HG02763 (cell line): ENCODE measurements around the gene LAIR1.
"Not testable (repeated sequence)": the region's sequence is repeated elsewhere in the genome, so short reads cannot be mapped to it uniquely, and the experiment has no call there.

Experiments
- ATAC-seq: cut with Tn5 transposase; IDR thresholded peaks from one replicate; pipeline ENCODE4 v1.9.1; 2021; ENCODE audit warnings: mild to moderate bottlenecking, moderate library complexity; ENCODE audit not compliant: unreplicated experiment

LAIR1 gene, protein sequence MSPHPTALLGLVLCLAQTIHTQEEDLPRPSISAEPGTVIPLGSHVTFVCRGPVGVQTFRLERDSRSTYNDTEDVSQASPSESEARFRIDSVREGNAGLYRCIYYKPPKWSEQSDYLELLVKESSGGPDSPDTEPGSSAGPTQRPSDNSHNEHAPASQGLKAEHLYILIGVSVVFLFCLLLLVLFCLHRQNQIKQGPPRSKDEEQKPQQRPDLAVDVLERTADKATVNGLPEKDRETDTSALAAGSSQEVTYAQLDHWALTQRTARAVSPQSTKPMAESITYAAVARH

DNA sequence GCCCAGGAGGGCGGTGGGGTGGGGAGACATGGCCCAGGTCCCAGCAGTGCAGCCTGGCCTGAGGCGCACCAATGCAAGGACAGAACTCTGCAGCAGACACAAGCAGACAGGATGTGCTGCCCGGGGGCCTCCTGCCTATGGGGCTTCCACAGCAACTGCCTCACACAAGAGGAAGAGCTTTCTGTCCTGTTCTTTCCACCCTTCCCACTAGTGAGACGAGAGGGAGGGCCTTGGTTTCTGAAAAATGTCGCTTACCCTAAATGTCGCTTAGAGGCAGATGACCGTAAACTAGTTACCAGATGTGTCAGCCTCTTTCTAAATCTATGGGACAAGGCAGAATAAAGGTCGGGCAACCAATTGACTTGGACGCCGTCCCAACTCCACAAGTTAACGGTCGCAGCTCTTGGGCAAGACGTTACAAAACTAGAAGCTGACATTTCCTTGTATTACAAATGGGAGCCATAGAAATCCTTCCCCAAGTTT lies at the start of gene LAIR1:
TSS of gene LAIR1 (minus strand) at position 157 of the 483 bp plus-strand sequence. CDS start at position 30, 127 bp downstream.
- ATAC-seq, result no peak

DNA sequence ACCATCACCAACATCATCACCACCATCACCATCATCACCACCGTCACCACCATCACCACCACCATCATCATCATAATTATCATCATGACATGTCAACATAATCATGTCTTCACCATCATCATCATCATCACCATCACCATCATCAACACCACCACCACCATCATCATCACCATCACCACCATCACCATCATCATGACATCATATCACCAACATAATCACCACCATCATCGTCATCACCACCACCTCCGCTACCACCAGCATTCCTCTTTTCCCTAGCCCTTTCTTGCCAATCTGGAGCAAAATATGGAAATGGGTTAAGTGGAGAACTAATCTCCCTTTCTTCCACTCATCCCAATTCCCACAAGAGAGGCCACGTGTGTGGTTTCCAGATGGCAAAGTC lies 49.4 kb upstream of the LAIR1 start:
- no peak for ATAC-seq

DNA sequence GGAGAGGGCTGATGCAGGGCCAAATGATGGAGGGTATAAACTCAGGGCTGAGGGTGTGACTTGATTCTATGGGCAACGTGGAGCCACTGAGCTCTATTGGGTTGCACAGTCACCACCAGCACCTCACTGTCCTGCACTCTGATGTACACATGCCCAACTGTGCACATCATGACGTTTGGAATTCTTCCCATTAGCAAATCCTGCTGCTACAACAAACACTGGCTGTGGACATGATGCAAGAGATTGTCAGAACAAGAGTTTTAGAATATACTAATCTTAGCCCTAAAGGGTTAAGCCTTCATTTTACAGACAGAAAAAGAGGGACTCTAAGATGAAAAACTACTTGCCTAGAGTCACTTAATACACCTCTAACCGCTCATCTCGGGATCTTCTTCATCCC lies 48.1 kb upstream of the LAIR1 start:
- no peak for ATAC-seq

DNA sequence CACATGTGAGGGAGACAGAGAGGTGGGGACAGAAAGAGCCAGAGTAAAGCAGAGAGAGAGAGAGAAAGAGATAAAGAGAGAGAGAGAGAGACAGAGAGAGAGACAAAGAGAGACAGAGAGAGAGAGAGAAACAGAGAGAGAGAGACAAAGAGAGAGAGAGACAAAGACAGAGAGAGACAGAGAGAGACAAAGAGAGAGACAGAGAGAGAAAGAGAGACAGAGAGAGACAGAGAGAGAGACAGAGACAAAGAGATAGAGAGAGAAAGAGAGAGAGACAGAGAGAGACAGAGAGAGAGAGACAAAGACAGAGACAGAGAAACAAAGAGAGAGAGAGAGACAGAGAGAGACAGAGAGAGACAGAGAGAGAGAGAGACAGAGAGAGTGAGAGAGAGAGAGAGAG lies 46.3 kb upstream of the LAIR1 start:
- ATAC-seq, result no peak

DNA sequence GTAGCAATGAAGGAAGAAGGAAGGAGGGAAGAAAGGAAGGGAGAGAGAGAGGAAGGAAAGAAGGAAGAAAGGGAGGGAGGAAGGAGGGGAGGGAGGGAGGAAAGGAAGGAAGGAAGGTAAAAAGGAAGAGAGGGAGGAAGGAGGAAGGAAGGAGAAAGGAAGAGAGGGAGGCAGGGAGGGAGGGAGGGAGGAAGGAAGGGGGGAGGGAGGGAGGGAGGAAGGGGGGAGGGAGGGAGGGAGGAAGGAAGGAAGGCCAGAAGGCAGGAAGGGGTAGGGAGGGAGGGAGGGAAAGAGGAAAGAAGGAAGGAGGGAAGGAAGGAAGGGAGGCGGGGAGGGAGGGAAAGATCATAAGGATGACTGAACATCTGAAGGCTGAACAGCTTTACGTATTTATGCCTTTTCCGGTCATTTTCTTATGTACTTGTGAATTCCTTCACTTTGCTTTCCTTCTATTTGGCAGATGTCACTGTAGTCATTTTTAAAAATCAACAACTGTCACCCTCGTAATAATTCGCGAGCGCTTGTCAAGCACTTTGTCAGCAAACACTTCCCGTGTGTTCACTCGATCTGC lies 43.8 kb upstream of the LAIR1 start:
- ATAC-seq, result no peak

DNA sequence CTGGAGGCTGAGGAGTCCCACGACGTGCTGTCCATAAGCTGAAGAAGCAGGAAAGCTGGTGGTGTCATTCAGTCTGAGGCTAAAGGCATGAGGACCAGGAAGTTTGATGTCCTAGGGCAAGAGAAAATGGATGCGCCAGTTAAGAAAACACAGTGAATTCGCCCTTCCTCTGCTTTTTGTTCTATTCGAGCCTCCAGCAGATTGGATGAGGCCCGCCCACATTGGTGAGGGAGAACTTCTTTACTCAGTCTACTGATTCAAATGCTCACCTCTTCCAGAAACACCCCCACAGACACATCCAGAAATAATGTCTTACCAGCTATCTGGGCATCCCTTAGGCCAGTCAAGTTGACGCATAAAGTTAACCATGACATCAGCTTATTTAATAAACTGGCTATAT lies 43.0 kb upstream of the LAIR1 start:
- no peak for ATAC-seq

DNA sequence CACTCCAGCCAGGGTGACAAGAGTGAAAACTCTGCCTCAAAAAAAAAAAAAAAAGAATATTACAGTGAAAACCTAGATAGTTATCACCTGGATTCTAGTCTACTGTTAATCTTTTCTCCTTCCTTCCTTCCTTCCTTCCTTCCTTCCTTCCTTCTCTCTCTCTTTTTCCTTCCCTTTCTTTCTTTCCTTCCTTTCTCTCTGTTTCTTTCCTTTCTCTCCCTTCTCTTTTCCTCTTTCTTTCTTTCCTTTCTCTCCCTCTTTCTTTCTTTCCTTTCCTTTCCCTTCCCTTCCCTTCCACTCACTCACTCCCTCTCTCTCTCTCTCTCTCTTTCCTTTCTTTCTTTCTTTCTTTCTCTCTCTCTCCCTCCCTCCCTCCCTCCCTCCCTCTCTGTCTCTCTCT lies 40.9 kb upstream of the LAIR1 start:
- no peak for ATAC-seq

DNA sequence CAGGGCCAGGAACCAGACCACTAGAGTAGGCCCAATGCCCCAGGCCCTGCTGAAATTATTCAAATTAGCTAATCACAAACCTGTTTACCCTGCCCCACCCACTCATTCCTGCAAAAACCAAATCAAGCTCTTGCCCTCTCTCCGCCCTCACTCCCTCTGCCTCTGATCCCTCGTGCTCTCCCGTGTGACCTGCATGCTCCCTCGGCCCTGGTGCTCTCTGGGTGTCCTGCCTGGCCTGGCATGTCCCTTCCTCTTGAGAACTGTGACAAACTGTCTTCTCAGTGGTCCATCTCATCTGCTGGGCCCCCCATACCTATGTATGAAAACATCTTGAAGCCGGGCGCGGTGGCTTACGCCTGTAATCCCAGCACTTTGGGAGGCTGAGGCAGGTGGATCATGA lies 38.3 kb upstream of the LAIR1 start:
- no peak for ATAC-seq

DNA sequence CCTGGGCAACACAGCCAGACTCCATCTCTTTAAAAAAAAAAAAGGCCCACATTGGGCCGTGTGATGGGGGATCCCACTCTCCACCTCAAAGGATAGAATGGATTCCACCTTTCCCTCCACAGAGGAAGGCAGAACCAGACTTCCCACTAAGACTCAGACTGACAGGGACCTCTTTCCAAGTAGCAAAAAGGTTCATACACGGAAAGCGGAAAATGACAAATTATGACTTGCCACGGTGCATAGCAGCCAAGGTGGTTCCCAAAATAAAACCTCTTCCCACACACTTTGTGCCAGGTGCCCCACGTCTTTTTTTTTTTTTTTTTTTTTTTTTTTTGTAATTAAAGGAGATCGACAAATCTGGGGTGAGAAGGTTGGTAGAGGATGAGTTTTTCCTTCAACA lies 36.2 kb upstream of the LAIR1 start:
- ATAC-seq, result no peak

DNA sequence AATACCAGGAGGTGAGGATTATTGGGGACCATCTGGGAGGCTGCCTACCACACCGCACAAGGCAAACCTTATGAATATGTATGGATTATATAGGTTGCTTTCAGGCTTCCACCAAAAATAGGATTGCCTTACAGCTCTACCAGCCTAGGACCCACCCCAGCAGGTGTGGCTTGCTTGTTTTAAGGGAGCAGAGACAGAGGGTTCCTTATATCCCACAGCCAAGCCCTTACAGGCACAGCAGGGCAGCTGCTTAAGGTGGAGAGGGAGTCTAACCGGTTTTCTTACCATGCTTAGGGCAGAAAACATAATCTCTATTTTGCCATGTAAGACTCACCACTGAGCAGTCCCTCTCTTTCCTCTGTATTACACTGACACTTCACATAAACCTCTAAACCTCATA lies 34.5 kb upstream of the LAIR1 start:
- no peak for ATAC-seq

DNA sequence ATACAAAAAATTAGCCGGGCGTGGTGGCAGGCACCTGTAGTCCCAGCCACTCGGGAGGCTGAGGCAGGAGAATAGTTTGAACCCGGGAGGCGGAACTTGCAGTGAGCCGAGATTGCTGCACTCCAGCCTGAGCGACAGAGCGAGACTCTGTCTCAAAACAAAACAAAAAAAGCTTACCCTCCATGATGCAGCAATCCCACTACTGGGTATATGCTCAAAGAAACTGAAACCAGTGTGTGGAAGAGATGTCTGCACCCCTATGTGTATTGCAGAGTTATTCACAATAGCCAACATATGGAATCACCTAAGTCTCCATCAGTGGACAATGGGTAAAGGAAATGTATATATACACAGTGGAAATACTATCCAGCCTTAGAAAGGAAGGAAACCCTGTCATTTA lies 31.0 kb upstream of the LAIR1 start:
- ATAC-seq, result no peak

DNA sequence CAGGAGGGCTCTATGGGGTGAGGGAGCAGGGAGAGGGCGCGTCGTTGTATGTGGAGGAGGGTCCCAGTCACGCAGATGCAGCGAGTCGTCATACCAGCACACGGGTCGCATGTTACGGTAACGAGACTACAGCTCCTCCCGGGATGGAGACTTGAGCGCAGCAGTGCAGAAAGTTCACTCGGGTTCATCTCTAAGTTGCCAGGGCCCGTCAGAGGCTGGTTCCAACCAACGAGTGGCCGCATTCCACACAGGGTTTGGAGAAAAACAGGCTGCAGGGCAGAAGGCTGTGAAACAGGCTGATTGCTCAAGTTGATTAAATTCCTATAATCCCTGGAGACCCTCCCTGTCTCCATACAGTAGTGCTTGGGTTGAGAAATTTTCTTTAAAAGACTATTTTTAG lies 28.6 kb upstream of the LAIR1 start:
- ATAC-seq, result no peak

DNA sequence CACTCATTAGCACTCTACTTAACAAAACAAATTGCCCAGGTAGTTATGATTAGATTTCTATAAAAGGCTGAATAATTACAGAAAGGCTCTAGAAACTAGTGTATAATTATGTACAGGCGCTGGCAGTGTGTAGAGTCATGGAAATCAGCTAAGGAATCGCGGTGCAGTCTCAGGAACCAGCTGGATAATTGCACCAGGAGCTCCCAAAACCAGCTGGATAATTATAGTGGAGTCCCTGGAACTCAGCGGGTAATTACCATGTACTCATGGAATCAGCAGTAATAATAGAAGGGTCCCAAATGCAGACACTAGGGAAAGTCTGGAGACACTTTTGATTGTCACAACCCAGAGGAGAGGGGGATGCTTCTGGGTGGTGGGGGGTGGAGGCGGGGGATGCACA lies 27.4 kb upstream of the LAIR1 start:
- ATAC-seq, result no peak

DNA sequence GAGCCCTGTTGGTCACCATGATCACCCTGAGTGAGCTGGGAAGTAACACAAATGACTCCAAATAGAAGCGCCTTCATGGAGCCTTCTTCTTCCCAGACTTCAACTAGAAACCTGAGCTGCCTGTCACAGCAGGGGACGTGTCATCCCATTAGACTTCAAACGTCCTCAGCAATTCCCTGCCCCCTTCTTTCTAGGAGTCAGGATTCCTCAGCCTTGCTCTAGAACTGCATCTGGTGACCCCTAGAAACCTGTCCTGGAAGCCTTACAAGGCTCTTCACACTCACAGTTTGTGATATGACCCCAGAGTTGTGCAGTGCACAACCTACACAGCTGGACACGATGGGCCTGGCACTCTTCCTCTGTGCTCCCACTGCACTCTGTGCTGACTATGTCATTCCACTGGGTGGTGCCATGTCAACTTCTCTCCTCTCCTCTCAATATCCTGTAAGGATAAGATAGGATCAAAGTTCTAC lies 26.9 kb upstream of the LAIR1 start:
- no peak for ATAC-seq

DNA sequence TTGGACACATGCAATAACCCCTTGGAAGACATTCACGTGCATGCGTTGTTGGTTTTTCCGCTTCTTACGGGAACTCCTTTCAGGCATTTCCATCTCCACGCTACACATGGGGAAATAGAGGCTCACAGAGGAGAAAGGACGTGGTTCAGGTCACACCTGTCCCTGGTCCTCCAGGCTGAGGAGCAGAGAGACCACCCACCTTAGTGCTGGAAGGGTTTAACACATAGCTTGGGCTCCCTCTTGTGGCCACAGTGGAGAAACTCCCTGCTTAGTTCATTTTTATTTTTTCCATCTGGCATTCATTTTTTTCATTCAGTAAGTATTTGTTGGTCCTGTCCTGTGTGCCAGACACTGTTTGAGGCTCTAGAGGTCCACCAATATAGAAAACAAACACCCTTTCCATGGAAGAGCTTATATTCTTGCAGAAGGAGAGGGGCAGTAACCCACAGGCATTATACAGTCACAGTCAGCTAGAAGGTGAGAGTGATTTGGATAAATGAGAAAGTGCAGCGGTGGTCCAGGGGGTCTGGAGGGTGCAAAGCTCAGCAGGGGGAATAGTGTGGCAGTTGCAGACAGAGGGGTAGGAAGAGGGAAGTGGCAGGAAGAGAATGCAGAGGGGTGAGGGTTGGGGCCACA lies 26.3 kb upstream of the LAIR1 start:
- no peak for ATAC-seq

DNA sequence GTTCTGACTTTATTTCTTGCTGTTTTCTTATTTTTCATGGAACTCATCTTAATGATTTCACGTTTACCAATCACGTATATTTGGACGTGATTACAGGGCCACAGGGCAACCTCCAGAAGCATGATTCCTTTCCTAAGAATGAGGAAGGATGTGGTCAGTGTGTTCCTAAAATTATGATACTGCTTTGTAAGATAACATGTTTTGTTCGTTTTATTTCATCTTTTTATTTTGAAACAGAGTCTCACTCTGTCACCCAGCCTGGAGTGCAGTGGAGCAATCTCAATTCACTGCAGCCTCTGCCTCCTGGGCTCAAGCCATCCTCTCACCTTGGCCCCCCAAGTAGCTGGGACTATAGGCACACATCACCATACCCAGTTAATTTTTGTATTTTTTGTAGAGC lies 24.8 kb upstream of the LAIR1 start:
- no peak for ATAC-seq

DNA sequence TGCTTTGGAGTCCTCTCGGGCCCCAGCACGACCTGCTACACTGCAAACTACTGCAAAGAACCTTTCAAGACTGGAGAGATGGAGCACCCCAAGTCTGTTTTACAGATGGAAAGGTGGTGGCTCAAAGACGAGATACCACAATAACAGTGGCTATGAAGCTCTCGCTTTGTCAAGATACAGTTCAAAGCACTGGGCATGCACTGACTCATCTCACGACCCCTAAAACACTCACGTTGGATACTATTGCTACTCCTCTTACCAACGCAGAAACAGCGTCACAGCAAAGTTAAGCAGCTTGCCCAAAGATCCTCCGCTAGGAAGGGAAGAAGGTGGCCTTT lies 24.0 kb upstream of the LAIR1 start:
- ATAC-seq, result no peak

DNA sequence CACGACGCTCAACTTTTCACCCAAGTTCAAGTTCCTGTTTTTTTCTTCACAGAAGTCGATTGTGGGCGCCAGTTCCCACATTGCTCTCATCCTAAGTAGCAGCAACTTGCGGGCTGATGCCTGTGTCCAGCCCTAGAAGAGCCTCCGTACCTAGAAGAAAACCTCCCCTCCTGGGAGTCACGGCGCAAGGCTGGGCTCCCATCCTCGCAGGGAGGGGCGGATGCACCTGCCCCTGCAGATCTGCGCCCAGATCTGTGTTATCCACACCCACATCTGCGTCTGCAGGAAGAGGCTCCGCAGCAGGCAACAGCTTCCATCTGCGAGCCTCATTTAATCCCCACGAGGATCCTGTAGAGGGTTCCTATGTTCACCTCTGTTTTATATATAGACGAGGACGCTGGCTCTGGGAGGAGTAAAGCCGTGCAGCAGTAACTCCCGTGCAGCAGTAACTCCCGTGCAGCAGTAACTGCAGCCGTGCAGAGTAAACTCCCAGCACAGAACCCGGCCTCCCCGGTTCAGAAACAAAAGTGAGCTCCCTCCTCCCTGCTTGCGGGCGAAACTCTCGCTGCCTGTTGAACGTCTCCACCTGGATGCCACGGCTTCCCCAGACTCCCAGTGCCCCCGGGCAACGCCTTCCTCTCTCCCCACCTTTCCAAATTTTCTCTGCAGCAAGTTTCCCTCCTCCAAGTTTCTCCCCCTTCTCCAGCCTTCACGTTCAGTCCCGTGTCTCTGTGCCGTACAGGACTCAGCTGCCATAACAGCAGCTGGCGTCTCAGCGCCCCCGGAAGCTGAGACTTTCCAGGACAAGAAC lies 23.5 kb upstream of the LAIR1 start:
- no peak for ATAC-seq

DNA sequence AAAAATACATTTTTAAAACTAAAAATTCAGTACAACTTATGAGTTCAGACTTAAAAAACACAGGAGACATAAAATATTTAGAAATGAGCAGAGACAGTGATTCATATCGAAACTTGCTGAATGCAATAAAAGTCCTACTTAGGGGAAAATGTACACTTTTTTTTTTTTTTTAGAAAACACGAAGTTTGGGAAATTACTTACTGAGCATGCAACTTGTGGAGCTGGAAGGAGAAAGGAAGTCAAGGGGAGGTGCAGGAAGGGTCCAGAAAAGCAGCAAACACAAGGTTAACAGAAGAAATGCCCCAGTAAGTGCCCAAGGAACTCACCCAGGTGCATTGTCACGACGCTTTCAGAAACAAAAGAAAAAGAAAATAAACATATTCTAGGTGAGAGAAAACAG lies 18.6 kb upstream of the LAIR1 start:
- ATAC-seq, result no peak

DNA sequence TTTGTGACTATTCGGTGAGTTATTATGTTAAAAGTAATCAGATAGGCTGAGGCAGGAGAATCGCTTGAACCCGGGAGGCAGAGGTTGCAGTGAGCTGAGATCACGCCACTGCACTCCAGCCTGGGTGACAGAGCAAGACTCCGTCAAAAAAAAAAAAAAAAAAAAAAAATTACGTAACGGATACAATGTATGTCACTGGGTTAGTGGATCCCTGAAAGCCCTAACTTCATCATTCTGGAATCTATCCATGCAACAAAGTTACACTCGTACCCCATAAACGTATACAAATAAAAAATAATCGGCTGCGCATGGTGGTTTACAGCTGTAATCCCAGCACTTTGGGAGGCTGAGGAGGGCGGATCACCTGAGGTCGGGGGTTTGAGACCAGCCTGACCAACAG lies 17.3 kb upstream of the LAIR1 start:
- not testable (repeated sequence) for ATAC-seq

DNA sequence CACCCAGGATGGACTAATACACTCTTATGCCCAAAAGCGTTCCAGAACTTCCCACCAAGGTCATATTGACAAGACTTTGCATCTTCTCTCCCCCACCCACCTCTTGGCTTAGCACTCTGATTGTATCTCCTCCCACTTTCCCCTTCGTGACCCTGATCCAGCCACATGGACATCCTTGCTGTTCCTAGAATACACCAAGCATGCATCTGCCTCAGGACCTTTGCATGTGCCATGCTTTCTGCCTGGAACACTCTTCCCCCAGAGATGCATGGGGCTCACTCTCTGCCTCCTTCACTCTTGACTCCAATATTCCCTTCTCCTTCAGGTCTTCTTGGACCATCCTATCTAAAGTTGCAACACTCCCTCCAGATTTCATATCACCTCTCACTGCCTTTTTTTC lies 16.2 kb upstream of the LAIR1 start:
- no peak for ATAC-seq
